ENCODE data around the gene FAM163B. TPM values are rescaled to one million over a fixed set of nuclear protein-coding genes. Genes with fewer than 3 reads are reported as not detected.
"Not testable (repeated sequence)": the region's sequence is repeated elsewhere in the genome, so short reads cannot be mapped to it uniquely, and the experiment has no call there.

Gene FAM163B
- total RNA-seq, 1 experiment from 2014 or later: not detected

DNA sequence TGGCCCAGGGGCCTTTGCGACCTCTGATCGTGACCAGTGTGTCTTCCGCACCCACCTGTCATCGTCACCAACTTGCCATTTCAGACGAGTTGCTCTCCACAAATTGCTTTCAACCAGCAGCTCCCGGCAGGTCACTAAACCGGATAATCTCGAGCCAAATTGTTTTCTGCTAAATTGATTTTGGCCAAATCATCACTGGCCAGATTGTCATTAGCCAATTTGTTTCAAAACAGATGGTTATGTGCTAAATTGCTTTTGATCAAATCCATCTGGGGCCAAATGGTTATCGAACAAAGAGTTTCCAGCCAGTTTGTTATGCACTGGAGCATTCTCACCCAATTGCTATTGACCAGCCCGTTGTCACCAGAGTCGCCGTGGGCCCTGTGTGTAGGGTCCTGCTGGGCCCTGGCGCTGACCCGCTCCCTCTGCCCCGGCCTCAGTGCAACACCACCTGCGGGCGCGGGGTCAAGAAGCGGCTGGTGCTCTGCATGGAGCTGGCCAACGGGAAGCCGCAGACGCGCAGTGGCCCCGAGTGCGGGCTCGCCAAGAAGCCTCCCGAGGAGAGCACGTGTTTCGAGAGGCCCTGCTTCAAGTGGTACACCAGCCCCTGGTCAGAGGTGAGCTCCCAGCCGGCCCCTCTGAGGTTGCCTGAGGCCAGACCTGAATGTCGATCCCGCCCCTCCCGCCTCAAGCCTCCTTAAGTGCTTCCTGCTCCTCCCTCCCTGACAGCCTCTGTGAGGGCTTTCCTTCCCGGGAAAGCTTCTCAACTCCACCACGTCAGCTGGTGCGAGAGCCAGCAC is 39.1 kb downstream of the FAM163B start:
- no peak for DNase-seq (ENCODE audit: low spot score)

DNA sequence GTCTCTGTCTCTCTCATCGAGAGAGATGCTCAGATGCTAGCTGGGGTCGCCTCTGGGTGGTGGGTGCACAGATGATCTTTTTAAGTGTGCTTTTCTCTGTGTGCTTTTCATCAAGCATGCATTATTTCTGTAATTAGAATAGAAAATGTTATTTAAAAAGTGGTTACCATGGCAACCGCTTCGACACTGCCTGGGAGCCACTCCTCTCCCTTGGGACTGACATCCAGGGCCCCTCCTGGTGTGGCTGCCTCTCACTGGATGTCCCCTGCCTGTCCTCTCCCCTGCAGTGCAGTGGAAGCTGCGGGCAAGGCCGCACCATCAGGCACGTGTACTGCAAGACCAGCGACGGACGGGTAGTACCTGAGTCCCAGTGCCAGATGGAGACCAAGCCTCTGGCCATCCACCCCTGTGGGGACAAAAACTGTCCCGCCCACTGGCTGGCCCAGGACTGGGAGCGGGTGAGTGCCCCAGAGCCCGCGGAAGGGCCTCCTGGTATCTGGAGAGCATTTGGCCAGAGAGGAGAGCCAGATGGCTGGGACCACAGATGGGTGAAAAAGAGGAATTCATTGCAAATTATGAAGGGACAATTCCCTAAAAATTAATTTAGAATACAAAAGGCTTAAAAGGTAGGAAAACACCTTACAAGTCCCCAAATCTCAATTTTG is 39.9 kb downstream of the FAM163B start:
- no peak for DNase-seq (ENCODE audit: low spot score)

DNA sequence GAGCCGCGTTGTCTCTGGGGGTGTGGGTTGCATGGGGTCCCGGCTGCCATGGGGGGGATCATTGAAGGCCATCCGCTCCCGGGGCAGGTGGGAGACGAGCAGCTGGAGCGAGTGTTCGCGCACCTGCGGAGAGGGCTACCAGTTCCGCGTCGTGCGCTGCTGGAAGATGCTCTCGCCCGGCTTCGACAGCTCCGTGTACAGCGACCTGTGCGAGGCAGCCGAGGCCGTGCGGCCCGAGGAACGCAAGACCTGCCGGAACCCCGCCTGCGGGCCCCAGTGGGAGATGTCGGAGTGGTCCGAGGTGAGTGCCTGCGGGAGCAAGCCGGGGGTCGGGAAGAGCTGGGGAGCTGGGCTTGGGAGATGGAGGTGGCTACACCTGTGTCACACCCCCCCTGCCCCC is 41.0 kb downstream of the FAM163B start:
- no peak for DNase-seq (ENCODE audit: low spot score)

DNA sequence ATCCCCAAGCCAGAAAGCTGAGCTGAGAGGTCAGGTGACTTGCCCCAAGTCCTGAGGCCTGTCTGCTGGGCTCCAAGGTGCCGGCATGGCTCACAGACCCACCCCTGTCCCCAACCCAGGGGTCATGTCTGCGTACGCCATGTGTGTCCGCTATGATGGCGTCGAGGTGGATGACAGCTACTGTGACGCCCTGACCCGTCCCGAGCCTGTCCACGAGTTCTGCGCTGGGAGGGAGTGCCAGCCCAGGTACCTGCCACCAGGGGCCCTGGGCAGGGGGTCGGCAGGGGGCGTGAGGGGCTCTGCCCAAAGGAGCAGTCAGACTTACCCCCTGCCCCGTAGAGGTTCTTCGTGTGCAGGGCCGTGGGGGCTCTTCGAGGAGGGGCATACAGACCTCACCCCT is 42.4 kb downstream of the FAM163B start:
- no peak for DNase-seq (ENCODE audit: low spot score)

DNA sequence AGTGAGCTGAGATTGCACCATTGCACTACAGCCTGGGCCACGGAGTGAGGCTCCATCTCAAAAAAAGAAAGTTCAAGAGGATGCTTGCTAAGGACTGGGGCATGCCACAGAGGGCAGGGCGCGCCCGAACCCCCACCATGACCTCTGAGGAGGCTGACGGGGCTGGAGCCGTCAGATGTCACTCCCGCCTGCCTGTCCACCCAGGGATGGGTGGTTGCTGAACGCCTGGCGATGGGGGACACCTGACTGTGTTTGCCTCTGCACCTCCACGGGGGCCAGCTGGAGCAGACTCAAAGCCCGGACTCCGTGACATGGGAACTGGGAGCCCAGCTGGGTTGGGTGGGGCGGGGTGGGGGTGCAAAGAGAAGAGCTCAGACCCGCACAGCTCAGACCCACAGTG is 42.8 kb downstream of the FAM163B start:
- DNase-seq (ENCODE audit: low spot score): no peak

DNA sequence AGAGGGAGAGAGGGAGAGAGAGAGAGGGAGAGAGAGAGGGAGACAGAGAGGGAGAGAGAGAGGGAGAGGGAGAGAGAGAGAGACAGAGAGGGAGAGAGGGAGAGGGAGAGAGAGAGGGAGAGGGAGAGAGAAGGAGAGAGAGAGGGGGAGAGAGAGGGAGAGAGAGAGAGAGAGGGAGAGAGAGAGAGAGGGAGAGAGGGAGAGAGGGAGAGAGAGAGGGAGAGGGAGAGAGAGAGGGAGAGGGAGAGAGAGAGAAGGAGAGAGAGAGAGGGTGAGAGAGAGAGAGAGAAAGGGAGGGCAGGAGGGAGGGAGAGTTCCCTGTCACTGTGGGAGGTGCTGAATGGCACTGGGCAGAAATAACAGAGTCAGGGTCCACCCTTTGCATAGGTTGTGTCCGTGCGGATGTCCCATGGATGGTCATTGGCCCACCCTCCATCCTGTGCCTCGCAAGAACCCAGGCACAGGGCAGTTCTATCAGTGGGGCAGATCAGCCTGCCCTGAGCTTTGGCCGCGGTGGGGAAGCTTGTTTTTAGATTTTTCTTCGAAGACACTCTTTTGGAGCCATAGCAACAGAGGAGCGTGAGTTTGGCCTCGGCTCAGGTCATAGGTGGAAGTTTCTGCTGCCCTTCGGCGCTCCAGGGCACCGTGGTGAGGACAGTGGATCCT is 44.6 kb downstream of the FAM163B start:
- DNase-seq (ENCODE audit: low spot score): no peak

DNA sequence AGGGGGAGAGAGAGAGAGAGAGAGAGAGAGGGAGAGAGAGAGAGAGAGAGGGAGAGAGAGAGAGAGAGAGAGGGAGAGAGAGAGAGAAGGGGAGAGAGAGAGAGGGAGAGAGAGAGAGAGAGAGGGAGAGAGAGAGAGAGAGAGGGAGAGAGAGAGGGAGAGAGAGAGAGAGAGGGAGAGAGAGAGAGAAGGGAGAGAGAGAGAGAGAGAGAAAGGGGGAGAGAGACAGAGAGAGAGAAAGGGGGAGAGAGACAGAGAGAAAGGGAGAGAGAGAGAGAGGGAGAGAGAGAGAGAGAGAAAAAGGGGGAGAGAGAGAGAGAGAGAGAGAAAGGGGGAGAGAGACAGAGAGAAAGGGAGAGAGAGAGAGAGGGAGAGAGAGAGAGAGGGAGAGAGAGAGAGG is 45.4 kb downstream of the FAM163B start:
- DNase-seq (ENCODE audit: low spot score): not testable (repeated sequence)

DNA sequence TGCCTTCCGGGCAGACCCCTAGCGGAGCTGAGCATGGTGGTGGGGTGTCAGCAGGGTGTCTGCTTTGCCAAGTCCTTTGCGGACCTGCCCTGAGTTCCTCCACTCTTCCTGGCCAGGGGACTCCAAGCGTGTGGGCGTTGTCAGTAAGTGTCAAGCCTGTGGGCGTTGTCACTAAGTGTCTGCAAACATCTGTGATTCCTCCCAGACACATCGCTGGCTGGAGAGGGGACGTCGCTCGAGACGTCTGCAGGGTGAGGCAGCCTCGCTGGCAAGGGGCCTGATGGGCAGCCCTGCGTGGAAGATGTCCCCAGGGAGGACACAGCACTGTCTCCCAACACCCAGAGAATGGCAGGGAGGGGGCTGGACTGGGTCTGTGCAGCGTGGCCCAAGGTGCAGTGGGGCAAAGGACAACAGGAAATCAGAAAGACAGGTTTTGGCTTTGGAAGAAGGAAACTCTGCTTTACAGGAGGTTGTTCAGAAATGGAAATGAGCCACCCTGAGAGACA is 45.8 kb downstream of the FAM163B start:
- DNase-seq (ENCODE audit: low spot score): peak; percentile 23

DNA sequence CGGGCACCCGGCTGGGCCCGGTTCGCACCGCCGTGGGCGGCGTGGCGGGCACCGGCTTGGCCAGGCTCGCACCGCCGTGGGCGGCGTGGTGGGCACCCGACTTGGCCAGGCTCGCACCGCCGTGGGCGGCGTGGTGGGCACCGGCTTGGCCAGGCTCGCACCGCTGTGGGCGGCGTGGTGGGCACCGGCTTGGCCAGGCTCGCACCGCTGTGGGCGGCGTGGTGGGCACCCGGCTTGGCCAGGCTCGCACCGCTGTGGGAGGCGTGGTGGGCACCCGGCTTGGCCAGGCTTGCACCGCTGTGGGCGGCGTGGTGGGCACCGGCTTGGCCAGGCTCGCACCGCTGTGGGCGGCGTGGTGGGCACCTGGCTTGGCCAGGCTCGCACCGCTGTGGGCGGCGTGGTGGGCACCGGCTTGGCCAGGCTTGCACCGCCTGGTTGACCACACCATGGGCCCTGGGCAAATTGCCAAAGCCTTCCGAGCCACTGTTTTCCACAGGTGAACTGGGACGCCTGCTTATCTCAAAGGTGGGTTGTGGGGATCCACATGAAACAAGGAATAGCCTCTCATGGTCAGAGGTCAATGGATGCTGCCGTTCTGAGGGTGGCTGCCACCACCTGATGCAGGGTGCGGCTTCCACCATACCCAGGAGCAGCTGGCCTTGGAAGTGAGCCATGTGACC is 46.4 kb downstream of the FAM163B start:
- no peak for DNase-seq (ENCODE audit: low spot score)

DNA sequence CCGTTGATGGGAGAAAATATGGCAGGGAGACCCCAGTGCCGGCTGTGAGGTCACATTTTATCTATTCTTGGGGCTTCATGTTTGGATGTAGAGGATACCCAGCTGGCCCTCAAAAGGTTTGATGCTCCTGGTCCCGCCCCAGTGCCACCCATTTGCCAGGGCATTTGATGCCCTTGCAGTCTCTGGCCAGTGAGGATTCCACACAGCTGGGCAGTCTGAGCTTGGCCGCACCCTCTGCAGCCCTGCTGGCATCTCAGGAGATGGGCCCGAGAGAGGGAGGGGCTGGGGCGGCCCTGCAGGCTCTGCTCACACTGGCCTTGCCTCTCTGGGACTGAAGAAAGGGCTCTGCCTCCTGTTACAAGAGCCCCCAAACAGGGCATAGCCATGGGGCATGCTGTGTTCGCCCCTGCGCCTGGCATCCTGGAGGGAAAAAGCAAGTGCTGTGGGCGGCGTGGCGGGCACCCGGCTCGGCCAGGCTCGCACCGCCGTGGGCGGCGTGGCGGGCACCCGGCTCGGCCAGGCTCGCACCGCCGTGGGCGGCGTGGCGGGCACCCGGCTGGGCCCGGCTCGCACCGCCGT is 47.1 kb downstream of the FAM163B start:
- DNase-seq (ENCODE audit: low spot score): no peak

DNA sequence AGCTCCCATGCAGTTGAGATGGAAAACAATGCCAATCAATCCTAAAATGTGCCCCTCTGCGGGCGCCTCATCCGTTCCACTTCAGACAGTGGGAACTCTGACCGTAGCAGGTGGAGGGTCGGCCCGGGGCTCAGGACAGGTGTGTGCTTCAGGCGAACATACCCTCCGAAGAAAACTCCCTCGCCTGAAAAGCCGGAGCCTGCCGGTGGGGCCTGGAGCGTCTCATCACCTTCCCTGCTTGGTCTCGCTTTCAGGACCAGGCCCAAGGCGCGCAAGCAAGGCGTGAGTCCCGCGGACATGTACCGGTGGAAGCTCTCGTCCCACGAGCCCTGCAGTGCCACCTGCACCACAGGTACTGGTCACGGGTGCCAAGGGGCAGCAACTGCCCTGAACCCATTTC is 48.2 kb downstream of the FAM163B start:
- no peak for DNase-seq (ENCODE audit: low spot score)

DNA sequence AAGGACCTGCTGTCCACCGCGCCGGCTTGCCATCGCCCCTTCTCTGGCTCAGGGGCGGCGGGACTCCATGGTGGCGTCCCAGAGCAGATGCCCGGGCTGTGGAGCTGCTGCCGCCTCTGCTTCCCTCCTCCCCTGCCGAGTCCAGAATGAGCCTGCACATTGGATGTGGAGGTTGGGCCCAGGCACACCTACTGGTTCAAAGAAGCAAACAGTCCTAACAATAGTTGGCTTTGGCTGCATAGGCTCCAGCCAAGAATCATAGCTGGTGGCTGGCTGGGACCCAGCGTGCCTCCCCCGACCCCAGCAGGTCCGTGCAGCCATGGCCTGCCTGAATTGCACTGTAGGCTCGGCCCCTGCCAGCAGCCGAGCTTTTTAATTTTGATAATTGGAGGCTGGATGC is 48.9 kb downstream of the FAM163B start:
- DNase-seq (ENCODE audit: low spot score): no peak

DNA sequence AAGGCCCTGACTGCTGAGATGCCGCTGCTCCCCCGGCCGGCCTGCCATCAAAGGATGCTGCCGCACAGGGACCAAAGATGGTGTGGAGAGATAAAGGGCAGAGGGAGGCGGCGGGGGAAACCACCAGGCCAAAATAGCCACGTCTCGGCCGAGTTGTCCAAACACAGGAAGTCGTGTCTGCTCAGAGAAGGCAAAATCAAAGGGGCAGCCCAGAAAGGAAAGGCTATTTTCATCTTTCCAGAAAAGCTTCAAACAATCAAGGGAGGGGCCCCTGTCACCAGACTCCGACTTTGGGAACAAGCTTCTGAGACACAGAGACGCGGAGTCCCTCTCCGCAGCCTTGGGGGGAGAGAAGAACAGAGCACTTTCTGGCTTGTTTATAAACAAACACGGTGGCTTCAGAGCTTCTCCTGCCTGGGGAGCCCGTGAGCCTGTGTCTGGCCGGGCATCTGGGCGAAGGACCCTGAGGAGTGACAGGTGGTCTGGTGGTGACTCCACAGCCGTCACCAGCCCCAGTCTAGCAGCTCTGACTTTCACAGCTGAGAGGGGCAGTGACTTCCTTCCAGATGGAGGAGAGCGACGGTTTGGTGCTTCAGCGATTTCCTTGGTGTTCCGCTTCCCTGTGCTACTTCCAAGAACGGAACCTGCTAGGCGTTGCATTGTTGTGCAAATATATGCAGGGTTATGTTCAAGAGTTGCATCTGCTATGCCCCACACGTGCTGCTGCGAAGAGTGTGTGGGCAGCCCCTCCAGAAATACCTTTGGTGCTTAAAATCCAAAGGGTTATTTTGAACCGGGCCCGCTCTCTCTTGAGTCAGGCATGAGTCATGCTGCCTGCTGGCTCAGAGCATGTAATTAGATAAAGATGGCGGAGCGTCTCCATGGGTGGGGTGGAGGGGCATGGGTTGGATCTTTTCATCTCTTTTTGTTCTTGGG is 50.7 kb downstream of the FAM163B start:
- no peak for DNase-seq (ENCODE audit: low spot score)

DNA sequence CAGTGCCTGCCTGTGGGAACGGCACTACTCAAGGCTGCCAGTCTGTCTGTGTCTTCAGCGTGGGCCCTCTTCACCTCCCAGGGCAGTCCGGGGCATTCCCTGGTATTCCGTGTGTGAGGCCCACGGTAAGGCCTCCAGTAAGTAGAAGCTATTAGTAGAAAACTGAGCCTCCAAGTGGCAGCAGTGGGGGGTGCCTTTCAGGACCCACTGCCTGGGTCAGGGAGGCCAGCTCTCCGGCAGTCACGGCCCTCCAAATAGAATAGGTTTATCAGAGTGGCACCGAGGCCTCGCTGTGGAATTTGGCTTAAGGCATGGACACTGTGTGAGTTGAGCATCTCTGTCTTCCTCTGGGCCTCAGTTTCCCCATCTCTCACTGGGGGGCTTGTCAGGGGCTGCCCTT is 51.6 kb downstream of the FAM163B start:
- no peak for DNase-seq (ENCODE audit: low spot score)

DNA sequence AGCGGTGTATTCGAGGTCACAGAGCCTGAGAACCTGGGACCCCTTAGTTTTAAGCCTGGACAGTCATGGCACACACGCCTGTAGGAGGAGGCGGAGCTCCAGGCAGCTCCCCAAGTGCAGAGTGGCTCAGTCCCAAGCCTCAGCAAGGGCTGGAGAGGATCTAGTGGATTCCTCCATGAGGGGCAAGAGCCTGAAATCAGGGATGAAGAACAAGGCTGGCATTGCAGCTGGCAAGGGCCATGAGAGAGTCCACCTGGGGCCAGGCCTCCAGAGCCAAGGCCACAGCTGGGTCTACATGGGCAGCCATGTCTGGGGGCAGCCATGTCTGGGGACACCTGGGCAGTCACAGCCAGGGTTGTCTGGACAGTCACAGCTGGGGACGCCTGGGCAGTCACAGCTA is 52.8 kb downstream of the FAM163B start:
- no peak for DNase-seq (ENCODE audit: low spot score)

DNA sequence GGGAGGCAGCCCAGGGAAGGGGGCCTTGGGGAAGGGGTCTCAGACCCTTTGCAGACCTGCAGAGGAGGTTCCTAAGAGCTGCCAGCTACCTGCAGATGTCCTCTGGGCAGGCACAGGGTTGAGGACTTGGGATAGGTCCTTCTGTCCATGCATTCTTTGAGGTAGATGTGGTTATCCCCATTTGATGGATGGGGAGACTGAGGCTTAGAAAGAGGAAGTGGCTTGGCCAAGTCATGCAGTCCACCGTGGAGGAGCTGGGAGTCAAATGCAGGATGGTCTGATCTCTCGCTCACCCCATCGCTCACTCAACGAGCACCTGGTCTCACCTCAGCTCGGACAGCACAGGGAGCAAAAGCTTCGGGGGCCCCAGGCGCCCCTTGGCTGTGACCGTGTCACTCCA is 54.5 kb downstream of the FAM163B start:
- DNase-seq (ENCODE audit: low spot score): no peak

DNA sequence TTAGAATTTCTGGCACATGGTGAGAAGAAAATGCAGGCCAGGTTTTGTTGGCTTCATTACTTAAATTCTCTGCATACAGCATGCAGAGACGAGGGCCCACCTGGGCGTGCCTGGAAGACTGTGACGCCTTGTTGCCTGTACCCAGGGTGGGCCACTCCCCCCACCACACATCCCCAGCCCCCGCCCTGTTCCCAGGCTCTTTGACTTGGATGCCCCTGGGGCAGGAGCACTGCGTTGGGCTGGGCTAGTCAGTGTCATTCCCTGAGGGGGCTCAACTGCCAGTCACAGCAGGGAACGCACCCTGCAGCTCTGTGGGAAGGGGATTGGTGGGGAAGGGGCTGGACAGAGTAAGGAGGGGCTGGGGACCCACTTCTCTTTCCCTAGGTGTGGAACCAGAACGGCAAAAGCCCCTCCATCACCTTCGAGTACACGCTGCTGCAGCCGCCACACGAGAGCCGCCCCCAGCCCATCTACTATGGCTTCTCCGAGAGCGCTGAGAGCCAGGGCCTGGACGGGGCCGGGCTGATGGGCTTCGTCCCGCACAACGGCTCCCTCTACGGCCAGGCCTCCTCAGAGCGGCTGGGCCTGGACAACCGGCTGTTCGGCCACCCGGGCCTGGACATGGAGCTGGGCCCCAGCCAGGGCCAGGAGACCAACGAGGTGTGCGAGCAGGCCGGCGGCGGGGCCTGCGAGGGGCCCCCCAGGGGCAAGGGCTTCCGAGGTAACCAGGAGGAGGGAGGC is 55.0 kb downstream of the FAM163B start:
- no peak for DNase-seq (ENCODE audit: low spot score)

DNA sequence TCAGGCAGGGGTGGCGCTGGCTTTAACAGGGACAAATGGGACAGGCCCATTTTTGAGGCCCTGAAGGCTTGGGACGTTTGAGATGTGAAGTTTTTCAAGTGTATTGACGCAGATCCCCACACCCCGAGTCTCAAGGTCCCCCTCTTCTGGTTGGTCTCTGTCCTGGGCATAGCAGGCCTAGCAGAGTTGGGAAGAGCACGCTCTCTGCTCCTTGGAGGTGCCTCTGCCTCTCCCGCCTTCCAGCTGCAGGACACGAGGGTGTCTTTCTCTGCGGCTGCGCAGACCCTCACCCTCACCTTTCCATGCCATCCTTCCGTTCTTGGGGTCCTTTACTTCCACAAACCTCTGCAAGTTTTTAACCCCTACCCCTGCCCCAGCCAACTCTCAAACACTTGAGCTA is 56.1 kb downstream of the FAM163B start:
- DNase-seq (ENCODE audit: low spot score): no peak

DNA sequence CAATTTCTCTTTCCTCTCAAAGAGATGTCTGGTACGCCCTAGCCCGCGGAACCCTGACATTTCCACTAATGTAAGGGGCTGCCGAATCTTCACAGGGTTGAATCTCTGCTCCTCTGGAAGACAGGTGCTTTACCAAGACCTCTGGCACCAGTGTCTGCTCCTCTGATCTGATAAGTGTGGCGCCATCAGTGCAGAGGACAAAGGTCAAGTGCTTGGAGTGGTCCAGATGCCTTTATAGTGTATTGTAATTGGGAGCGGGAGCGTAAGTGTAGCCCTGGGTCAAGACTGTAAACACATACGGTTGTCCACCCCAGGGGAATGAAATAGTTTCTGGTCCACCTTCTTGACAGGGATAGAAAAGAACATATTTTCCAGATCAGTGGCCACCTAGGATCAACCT is 57.0 kb downstream of the FAM163B start:
- no peak for DNase-seq (ENCODE audit: low spot score)

DNA sequence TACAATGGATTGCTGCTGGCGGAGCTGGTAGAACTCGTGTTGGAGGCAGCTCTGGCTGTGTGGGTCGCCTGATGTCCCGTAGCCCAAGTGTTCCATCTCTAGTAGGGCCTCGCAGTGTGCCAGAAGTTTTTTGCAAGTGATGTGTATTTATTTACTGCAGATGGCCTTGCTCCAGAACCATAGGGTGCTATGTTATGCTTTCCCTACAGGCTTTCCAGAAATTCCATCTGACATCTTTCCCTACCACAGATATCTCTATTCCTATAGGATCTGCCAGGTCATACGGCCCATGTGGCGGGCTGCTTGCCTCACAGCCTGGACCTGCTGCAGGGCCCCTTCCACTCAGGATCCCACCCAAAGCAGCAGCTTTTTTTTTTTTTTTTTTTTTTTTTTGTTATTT is 57.7 kb downstream of the FAM163B start:
- no peak for DNase-seq (ENCODE audit: low spot score)
